Smooth muscle cell (in vitro differentiated cells): Measurements from ENCODE around the gene KIF17. TPM values are rescaled to one million over a fixed set of nuclear protein-coding genes. Genes with fewer than 3 reads are reported as not detected.
"Not testable (repeated sequence)": the region's sequence is repeated elsewhere in the genome, so short reads cannot be mapped to it uniquely, and the experiment has no call there.

Source experiments
- DNase-seq: peaks from one replicate; lab custom pipeline; 2025; ENCODE audit not compliant: unreplicated experiment; lab: John Stamatoyannopoulos, UW
- H2AFZ ChIP-seq: fragments of 200-600 bp; sonication (generic); 2 replicates; pipeline ENCODE4 v1.6.0; 2016; ENCODE audit warnings: antibody characterized with exemption, low read depth, mild to moderate bottlenecking
- H3F3A ChIP-seq: fragments of 200-600 bp; sonication (generic); 2 replicates; pipeline ENCODE4 v1.6.0; 2017; ENCODE audit warnings: antibody characterized with exemption, low read depth
- H3K27ac ChIP-seq: fragments of 200-600 bp; sonication (generic); 2 replicates; pipeline ENCODE4 v1.5.1; 2016; ENCODE audit warnings: low read depth, mild to moderate bottlenecking
- H3K27me3 ChIP-seq: fragments of 200-600 bp; sonication (generic); 2 replicates; pipeline ENCODE4 v1.6.1; 2016; ENCODE audit warnings: low read depth, mild to moderate bottlenecking
- H3K36me3 ChIP-seq: fragments of 200-600 bp; sonication (generic); 2 replicates; pipeline ENCODE4 v1.5.1; 2016; ENCODE audit warnings: low read depth
- H3K4me1 ChIP-seq: fragments of 200-600 bp; sonication (generic); 2 replicates; pipeline ENCODE4 v1.5.1; 2016; ENCODE audit warnings: low read depth
- H3K4me2 ChIP-seq: fragments of 200-600 bp; sonication (generic); 2 replicates; pipeline ENCODE4 v1.6.0; 2016; ENCODE audit warnings: mild to moderate bottlenecking
- H3K4me3 ChIP-seq: fragments of 200-600 bp; sonication (generic); 2 replicates; pipeline ENCODE4 v1.5.1; 2016; ENCODE audit warnings: mild to moderate bottlenecking
- H3K79me2 ChIP-seq: fragments of 200-600 bp; sonication (generic); 2 replicates; pipeline ENCODE4 v1.6.0; 2016; ENCODE audit warnings: low read depth, mild to moderate bottlenecking
- H3K9ac ChIP-seq: fragments of 200-600 bp; sonication (generic); 2 replicates; pipeline ENCODE4 v1.6.0; 2016; ENCODE audit warnings: low read depth
- H3K9me3 ChIP-seq: fragments of 200-600 bp; sonication (generic); replicated peaks from 2 replicates; pipeline ENCODE4 v1.5.1; 2016; ENCODE audit warnings: low read depth
- H4K20me1 ChIP-seq: fragments of 200-600 bp; sonication (generic); 2 replicates; pipeline ENCODE4 v1.6.0; 2016; ENCODE audit warnings: low read depth
- CTCF ChIP-seq: fragments of 200-600 bp; sonication (generic); IDR thresholded peaks from 2 replicates; pipeline ENCODE4 v1.5.1; 2017; ENCODE audit warnings: borderline replicate concordance, mild to moderate bottlenecking, antibody characterized with exemption; ENCODE audit not compliant: insufficient read depth, poor library complexity, severe bottlenecking
- WGBS: methylation state at CpG from one replicate; pipeline ENCODE4 v1.1.7; 2016; ENCODE audit warnings: low lambda C conversion rate; 5-methylcytosine and 5-hydroxymethylcytosine counted together
- polyA plus RNA-seq: library from polyadenylated mRNA; unstranded; fragments of >200 nt; fragmentation: Nextera tagmentation; extraction: Ambion mirVana; gene quantifications from 2 replicates; pipeline ENCODE4 v1.2.1, GENCODE V29; 2016
- total RNA-seq: library from RNA; depleted of rRNA; stranded (reverse); fragments of >200 nt; gene quantifications from 2 replicates; pipeline ENCODE4 v1.2.3, GENCODE V29; 2014

Gene KIF17
- total and polyA plus RNA-seq, 2 experiments from 2014 or later, result 0.13 to 2.2 TPM

GRCh38 chr1:20720631-20721091 is 2.9 kb upstream of the KIF17 start:
- no peak overlapping the region for H3K9ac ChIP-seq
- no peaks in the 10 kb centered on the region for H3F3A ChIP-seq
- H3K27me3 ChIP-seq, result no peaks in the 10 kb centered on the region
- no peaks in the 10 kb centered on the region for H3K36me3 ChIP-seq
- 93% methylated on average over 12 of the region's 12 CpGs for WGBS
- H3K4me1 ChIP-seq, result no peaks in the 10 kb centered on the region
- no peak overlapping the region for H3K4me3 ChIP-seq
- no peak for DNase-seq
- no peaks in the 10 kb centered on the region for H3K79me2 ChIP-seq
- TF ChIP-seq CTCF, result no peak
- H4K20me1 ChIP-seq, result no peaks in the 10 kb centered on the region
- no peaks in the 10 kb centered on the region for H3K9me3 ChIP-seq
- H3K4me2 ChIP-seq, result no peak overlapping the region
- H3K27ac ChIP-seq, result no peak overlapping the region
- H2AFZ ChIP-seq, result no peak overlapping the region

- no peaks in the 10 kb centered on the region for H3K79me2 ChIP-seq
- H3K4me3 ChIP-seq, result no peak overlapping the region
- no peaks in the 10 kb centered on the region for H3K27me3 ChIP-seq
- TF ChIP-seq CTCF, result no peak
- H3F3A ChIP-seq, result no peaks in the 10 kb centered on the region
- 85% methylated on average over 5 of the region's 5 CpGs for WGBS
- H4K20me1 ChIP-seq, result no peaks in the 10 kb centered on the region
- H3K4me2 ChIP-seq, result no peak overlapping the region
- no peak overlapping the region for H2AFZ ChIP-seq
- no peaks in the 10 kb centered on the region for H3K4me1 ChIP-seq
- no peak for DNase-seq
- H3K27ac ChIP-seq, result no peak overlapping the region
- H3K9me3 ChIP-seq, result no peaks in the 10 kb centered on the region
- H3K9ac ChIP-seq, result no peak overlapping the region
- H3K36me3 ChIP-seq, result no peaks in the 10 kb centered on the region
These were observed 2.2 kb upstream of the KIF17 start for GRCh38 chr1:20719871-20720620.

- Histone ChIP-seq H3F3A (no peaks in the 10 kb centered on the region), H3K4me1 (no peaks in the 10 kb centered on the region), H2AFZ (no peak overlapping the region), H3K4me2 (no peak overlapping the region), H3K79me2 (no peaks in the 10 kb centered on the region), H3K36me3 (no peaks in the 10 kb centered on the region), H3K9ac (no peak overlapping the region), H3K27me3 (no peaks in the 10 kb centered on the region), H4K20me1 (no peaks in the 10 kb centered on the region), H3K27ac (no peak overlapping the region), H3K4me3 (no peak overlapping the region), H3K9me3 (no peaks in the 10 kb centered on the region)
- TF ChIP-seq CTCF, result no peak
- 95% methylated on average over 8 of the region's 8 CpGs for WGBS
- no peak for DNase-seq
These were observed 1.5 kb upstream of the KIF17 start for GRCh38 chr1:20719261-20719660.

- H3K9ac ChIP-seq, H3K9me3 ChIP-seq, H3K79me2 ChIP-seq, H3K27ac ChIP-seq, DNase-seq, H3K36me3 ChIP-seq, H4K20me1 ChIP-seq, H3F3A ChIP-seq, H3K27me3 ChIP-seq, H3K4me1 ChIP-seq: not testable (repeated sequence)
- H3K4me2 ChIP-seq, result peak overlapping the region; percentile 80
- peak overlapping the region; percentile 17 for H2AFZ ChIP-seq
- peak overlapping the region; percentile 50 for H3K4me3 ChIP-seq
- WGBS, result 72% methylated on average over 17 of the region's 17 CpGs
These were observed 606 bp upstream of the KIF17 start for GRCh38 chr1:20718343-20718882.
